ENCODE measurements around the gene NFKB1.

GRCh38 chr4:102604222-102604940 lies 103.2 kb downstream of the NFKB1 start:
- no peak for TF ChIP-seq CTCF (IDR thresholded peaks at IDR 0.05)
- TF ChIP-seq POLR2A (IDR thresholded peaks at IDR 0.05), result no peak
